Measurements from ENCODE around the gene ABR. TPM values are rescaled to one million over a fixed set of nuclear protein-coding genes. Genes with fewer than 3 reads are reported as not detected.
A peak's percentile ranks its signal among the peaks of the same experiment; 100 is the strongest.
"Not testable (repeated sequence)": the region's sequence is repeated elsewhere in the genome, so short reads cannot be mapped to it uniquely, and the experiment has no call there.

ABR gene
- polyA plus RNA-seq, 2 of the 4 experiments (the other 2 are of a cell fraction) = 70.9 to 73.8 TPM

DNA sequence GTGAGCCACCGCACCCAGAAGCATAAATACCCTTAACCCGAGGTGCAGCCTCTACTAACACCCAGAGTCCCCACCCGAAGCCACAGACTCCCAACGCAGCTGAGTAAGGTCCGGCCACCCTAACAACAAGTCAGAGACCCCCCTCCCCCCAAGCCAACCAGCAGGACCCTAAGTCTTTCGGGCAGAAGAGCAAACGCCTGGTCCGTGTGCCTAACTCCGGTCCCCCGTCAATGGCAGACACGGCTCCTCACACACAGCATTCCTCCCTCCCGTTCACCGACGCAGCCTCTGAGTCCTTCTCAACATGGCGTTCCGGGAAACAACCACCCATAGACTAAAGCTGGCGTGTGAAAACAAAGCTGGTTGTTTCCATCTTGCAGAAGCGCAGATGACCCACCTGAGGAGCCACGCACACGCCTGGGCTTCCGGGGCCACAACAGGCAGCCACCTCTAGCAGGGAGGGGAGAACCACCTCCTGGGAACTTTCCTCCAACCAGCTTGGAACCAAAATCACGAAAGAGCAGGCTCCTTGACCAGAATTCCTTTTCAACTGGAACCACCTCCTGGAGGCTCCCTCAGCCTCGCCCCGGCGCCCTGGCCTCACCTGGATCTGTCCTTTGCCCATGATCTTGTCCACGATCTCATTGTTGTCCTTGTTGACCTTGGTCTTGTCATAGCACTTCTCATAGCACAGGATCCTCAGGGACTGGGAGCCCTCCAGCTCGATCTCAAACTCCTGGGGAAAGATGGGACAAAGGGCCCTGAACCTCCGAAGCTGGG is 130.1 kb downstream of the ABR start:
- TF ChIP-seq HDAC2 (IDR thresholded peaks at IDR 0.05) (no peak), EHF (CRISPR knock-in tag; IDR thresholded peaks at IDR 0.05) (no peak), CHD4 (IDR thresholded peaks at IDR 0.05; ENCODE audit: borderline replicate concordance) (no peak)
- WGBS (ENCODE audit: missing lambda C conversion rate) = 93% methylated on average over 28 of the region's 28 CpGs
- H3K4me3 ChIP-seq = no peak overlapping the region
- H3K27ac ChIP-seq = no peak overlapping the region
- no peaks in the 10 kb centered on the region for H3K4me1 ChIP-seq
- no peak for ATAC-seq
- H3K9me3 ChIP-seq = no peaks in the 10 kb centered on the region
- ChIA-PET POLR2A (no interaction called here), CTCF (interaction anchor here (0.6 to 5.7 kb wide), 6 partner anchors 8 to 195 kb away, joined by 3 to 51 read pairs (median 4); partner anchors contain the start of gene TIMM22)
- FAIRE-seq = no peak
- no peak overlapping the region for H3K4me2 ChIP-seq
- DNase-seq (ENCODE audit: low read depth in 1 of 2, low spot score in 1 of 2) = no peak

DNA sequence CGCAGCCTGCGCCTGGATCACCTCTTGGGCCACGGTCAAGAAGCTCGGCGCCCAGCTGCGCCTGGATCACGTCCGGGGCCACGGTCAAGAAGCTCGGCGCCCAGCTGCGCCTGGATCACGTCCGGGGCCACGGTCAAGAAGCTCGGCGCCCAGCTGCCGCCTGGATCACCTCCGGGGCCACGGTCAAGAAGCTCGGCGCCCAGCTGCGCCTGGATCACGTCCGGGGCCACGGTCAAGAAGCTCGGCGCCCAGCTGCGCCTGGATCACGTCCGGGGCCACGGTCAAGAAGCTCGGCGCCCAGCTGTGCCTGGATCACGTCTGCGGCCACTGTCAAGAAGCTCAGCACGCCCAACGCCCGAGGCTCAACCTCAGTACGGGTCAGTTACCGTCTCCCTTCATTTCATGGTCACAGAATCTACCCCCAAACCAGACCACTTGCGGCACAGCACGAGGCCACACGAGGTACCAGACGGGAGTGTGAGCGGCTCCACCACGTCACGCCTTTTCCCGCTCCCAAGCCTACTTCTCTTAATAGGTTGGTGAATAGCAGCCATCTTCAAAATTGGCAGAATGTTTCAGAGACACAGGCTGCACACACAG is 131.2 kb downstream of the ABR start:
- CTCF ChIA-PET = interaction anchor here (0.7 to 5.7 kb wide), 6 partner anchors 8 to 99 kb away, joined by 3 to 51 read pairs (median 4); partner anchors contain the start of gene TIMM22
- H3K27ac ChIP-seq; H3K4me1 ChIP-seq; FAIRE-seq; ATAC-seq; DNase-seq (ENCODE audit: low read depth in 1 of 2, low spot score in 1 of 2); H3K4me2 ChIP-seq; H3K9me3 ChIP-seq; H3K4me3 ChIP-seq; POLR2A ChIA-PET: not testable (repeated sequence)
- WGBS (ENCODE audit: missing lambda C conversion rate) = 95% methylated on average over 49 of the region's 49 CpGs

DNA sequence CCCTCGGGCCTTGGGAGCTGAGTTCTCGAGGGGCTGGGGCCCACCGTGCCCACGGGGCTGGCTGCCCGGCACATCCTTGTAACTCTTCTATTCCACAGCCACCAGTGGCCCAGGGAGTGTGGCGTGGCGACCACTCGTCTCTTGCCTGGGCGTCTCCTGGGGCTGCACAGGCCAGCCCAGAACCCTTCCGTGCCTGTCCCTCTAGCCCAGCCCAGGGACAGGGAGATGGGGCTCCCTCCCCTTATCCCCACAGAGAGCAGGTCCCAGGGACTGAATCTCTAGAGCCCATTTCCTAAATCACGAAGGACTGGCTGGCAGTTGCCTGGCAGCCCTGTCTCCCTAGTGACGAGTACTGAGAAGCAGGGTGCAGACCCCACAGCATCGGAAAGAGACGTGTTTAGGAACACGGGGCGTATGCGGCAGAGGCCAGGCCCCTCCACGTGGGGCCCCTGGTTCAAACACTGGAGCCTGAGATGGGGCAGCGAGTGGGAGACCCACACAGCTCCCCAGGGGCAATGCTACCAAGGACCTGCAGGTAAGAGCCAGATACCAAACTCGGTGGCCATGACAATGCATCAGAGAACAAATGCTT is 131.8 kb downstream of the ABR start:
- CTCF ChIA-PET = interaction anchor here (0.7 to 5.7 kb wide), 5 partner anchors 8 to 99 kb away, joined by 3 to 51 read pairs (median 3); no protein-coding TSS in a partner anchor
- H3K27ac ChIP-seq = no peak overlapping the region
- H3K4me2 ChIP-seq = no peak overlapping the region
- H3K4me3 ChIP-seq = no peak overlapping the region
- POLR2A ChIA-PET = no interaction called here
- H3K4me1 ChIP-seq = no peaks in the 10 kb centered on the region
- H3K9me3 ChIP-seq = no peaks in the 10 kb centered on the region
- no peak for FAIRE-seq
- WGBS (ENCODE audit: missing lambda C conversion rate) = 94% methylated on average over 19 of the region's 20 CpGs
- no peak for TF ChIP-seq MAZ (IDR thresholded peaks at IDR 0.05; ENCODE audit: borderline replicate concordance, low read depth, low read length)
- ATAC-seq = peak in 1 of 2 experiments; percentile 14; a peak in 3 of 6 replicates
- no peak for DNase-seq (ENCODE audit: low read depth in 1 of 2, low spot score in 1 of 2)

DNA sequence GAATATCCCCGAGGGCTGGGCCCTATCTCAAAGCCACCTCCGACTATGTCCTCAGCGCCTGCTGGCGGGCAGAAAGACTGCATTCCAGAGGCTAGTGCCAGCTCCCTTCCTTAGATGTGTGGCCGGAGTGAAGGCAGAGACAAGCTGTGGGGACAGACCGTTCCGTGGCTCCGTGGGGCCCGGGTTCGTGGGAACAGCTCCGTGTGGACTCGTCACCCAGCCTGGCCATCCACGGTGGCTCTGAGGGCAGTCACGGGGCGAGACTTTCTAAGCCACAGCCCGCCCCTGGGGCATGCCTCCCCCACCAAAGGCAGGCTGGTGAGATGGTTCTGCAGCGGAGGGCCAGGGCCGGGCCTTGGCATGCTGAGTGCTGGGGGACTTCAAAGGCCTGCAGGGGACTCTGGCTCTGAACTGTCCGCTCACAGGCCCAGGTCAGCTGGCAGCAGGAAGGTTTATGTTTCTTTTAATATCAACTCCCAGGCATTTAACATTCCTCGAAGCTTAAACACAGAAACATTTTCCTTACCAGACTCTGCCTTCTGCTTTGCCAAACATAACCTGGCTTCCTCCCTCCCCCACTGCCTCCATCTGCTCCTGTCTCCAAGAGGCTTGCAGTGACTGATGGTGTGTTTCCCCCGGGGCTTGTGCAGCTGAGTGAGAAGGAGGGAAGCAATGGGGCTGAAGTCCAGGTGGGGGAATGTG is 132.5 kb downstream of the ABR start:
- Histone ChIP-seq H3K4me3 (no peak overlapping the region), H3K9me3 (no peaks in the 10 kb centered on the region), H3K27ac (no peak overlapping the region), H3K4me1 (no peaks in the 10 kb centered on the region), H3K4me2 (no peak overlapping the region)
- FAIRE-seq (no peak), DNase-seq (ENCODE audit: low read depth in 1 of 2, low spot score in 1 of 2) (no peak), ATAC-seq (peak in 1 of 2 experiments; percentile 25; a peak in 3 of 6 replicates)
- ChIA-PET CTCF (interaction anchor here (2.1 to 5.7 kb wide), 2 partner anchors 10 to 17 kb away, joined by 7 to 51 read pairs; no protein-coding TSS in a partner anchor), POLR2A (no interaction called here)
- TF ChIP-seq, protein P1, sequence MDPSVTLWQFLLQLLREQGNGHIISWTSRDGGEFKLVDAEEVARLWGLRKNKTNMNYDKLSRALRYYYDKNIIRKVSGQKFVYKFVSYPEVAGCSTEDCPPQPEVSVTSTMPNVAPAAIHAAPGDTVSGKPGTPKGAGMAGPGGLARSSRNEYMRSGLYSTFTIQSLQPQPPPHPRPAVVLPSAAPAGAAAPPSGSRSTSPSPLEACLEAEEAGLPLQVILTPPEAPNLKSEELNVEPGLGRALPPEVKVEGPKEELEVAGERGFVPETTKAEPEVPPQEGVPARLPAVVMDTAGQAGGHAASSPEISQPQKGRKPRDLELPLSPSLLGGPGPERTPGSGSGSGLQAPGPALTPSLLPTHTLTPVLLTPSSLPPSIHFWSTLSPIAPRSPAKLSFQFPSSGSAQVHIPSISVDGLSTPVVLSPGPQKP (IDR thresholded peaks at IDR 0.05; ENCODE audit: low read depth, low read length) = no peak
- WGBS (ENCODE audit: missing lambda C conversion rate) = 89% methylated on average over 20 of the region's 21 CpGs

DNA sequence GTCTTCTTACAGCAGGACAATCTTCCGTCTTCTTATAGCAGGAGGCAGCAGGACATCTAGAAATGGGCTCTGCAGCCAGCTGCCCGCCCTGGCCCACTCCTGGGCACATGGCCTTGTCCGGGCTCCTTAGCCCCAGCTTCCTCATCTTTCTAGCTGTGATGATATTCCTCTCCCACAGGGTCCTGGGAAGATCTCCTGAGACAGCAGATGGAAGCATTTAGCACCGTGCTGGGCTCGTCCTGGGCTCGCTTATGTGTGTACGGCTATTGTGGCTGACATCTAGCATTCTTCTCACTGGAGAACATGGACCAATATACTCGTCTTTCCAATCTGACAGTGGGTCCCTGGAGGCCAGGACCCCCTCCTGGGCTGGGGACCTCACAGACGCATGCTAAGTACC is 134.3 kb downstream of the ABR start:
- ATAC-seq = no peak
- ChIA-PET CTCF (interaction anchor here (5.7 to 10.3 kb wide), 2 partner anchors 10 to 12 kb away, joined by 51 to 102 read pairs; no protein-coding TSS in a partner anchor), POLR2A (no interaction called here)
- H3K27ac ChIP-seq = no peak overlapping the region
- no peak overlapping the region for H3K4me2 ChIP-seq
- H3K9me3 ChIP-seq = no peaks in the 10 kb centered on the region
- no peaks in the 10 kb centered on the region for H3K4me1 ChIP-seq
- WGBS (ENCODE audit: missing lambda C conversion rate) = 91% methylated on average over 9 of the region's 9 CpGs
- H3K4me3 ChIP-seq = no peak overlapping the region
- DNase-seq (ENCODE audit: low read depth in 1 of 2, low spot score in 1 of 2) = no peak
- FAIRE-seq = no peak
- TF ChIP-seq HEYL (CRISPR knock-in tag; IDR thresholded peaks at IDR 0.05) (no peak), NPAS2 (CRISPR knock-in tag; IDR thresholded peaks at IDR 0.05; ENCODE audit: borderline replicate concordance) (no peak), FOSL2 (IDR thresholded peaks at IDR 0.05) (no peak), FOSL2 (CRISPR knock-in tag; IDR thresholded peaks at IDR 0.05) (no peak), ZSCAN20 (CRISPR knock-in tag; IDR thresholded peaks at IDR 0.05) (no peak), HOXA7 (CRISPR knock-in tag; IDR thresholded peaks at IDR 0.05) (no peak), JUN (IDR thresholded peaks at IDR 0.05) (no peak), PHF8 (IDR thresholded peaks at IDR 0.05; ENCODE audit: borderline replicate concordance, low read depth) (no peak), CBX2 (IDR thresholded peaks at IDR 0.05; ENCODE audit: borderline replicate concordance, low read depth) (no peak), JUNB (IDR thresholded peaks at IDR 0.05) (no peak)
- TF ChIP-seq, protein P2, sequence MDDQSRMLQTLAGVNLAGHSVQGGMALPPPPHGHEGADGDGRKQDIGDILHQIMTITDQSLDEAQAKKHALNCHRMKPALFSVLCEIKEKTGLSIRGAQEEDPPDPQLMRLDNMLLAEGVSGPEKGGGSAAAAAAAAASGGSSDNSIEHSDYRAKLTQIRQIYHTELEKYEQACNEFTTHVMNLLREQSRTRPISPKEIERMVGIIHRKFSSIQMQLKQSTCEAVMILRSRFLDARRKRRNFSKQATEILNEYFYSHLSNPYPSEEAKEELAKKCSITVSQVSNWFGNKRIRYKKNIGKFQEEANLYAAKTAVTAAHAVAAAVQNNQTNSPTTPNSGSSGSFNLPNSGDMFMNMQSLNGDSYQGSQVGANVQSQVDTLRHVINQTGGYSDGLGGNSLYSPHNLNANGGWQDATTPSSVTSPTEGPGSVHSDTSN (IDR thresholded peaks at IDR 0.05) = no peak
- TF ChIP-seq, protein P3, sequence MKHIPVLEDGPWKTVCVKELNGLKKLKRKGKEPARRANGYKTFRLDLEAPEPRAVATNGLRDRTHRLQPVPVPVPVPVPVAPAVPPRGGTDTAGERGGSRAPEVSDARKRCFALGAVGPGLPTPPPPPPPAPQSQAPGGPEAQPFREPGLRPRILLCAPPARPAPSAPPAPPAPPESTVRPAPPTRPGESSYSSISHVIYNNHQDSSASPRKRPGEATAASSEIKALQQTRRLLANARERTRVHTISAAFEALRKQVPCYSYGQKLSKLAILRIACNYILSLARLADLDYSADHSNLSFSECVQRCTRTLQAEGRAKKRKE (CRISPR knock-in tag; IDR thresholded peaks at IDR 0.05; ENCODE audit: low read depth) = no peak
